Omental fat pad (tissue), 4 donors: ENCODE results near the gene DMRT1. TPM values are rescaled to one million over a fixed set of nuclear protein-coding genes. Genes with fewer than 3 reads are reported as not detected.

Experiments
- ATAC-seq: fragments of 150-250 bp; one replicate; pipeline ENCODE4 v1.9.1; 2016; ENCODE audit warnings: mild to moderate bottlenecking, moderate library complexity; ENCODE audit not compliant: low FRiP score
- DNase-seq: peaks from one replicate; pipeline ENCODE4 v3.0.0-alpha.2; 2019; ENCODE audit warnings: low spot score
- small RNA-seq: library from RNA; depleted of rRNA; stranded (forward); fragments of <200 nt; gene quantifications from one replicate; pipeline ENCODE3, GENCODE V24; 2016
- total RNA-seq, 4 donors: library from RNA; depleted of rRNA; stranded (reverse); fragments of >200 nt; gene quantifications; one replicate each; pipeline ENCODE4 v1.1.0, GENCODE V29; 2016
- TF ChIP-seq, protein P1 (sequence below), 3 donors: fragments of 450-650 bp; IDR thresholded peaks; one replicate each; pipeline ENCODE4 v1.5.1; 2016 to 2017; ENCODE audit warnings: antibody characterized with exemption in 3 of 3, mild to moderate bottlenecking in 3 of 3, moderate library complexity in 2 of 3

The DMRT1 gene
- total RNA-seq, 4 donors from 2014 or later = not detected

GRCh38 chr9:1008216-1008615 is 166.7 kb downstream of the DMRT1 start:
- ATAC-seq (no peak), DNase-seq (no peak)
- TF ChIP-seq, protein P1, sequence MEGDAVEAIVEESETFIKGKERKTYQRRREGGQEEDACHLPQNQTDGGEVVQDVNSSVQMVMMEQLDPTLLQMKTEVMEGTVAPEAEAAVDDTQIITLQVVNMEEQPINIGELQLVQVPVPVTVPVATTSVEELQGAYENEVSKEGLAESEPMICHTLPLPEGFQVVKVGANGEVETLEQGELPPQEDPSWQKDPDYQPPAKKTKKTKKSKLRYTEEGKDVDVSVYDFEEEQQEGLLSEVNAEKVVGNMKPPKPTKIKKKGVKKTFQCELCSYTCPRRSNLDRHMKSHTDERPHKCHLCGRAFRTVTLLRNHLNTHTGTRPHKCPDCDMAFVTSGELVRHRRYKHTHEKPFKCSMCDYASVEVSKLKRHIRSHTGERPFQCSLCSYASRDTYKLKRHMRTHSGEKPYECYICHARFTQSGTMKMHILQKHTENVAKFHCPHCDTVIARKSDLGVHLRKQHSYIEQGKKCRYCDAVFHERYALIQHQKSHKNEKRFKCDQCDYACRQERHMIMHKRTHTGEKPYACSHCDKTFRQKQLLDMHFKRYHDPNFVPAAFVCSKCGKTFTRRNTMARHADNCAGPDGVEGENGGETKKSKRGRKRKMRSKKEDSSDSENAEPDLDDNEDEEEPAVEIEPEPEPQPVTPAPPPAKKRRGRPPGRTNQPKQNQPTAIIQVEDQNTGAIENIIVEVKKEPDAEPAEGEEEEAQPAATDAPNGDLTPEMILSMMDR (IDR thresholded peaks at IDR 0.05) = no peak

GRCh38 chr9:1009101-1009707 is 167.7 kb downstream of the DMRT1 start:
- peak; percentile 57 for DNase-seq
- peak; percentile 88 for ATAC-seq
- TF ChIP-seq, protein P1 (IDR thresholded peaks at IDR 0.05) = peak in 2 of 3 donors; percentile 36 to 51

- TF ChIP-seq, protein P1 (IDR thresholded peaks at IDR 0.05) = no peak
- no peak for ATAC-seq
- no peak for DNase-seq
These were observed 171.5 kb downstream of the DMRT1 start for GRCh38 chr9:1013021-1013420.

- ATAC-seq (no peak), DNase-seq (no peak)
- TF ChIP-seq, protein P1 (IDR thresholded peaks at IDR 0.05) = no peak
These were observed 172.7 kb downstream of the DMRT1 start for GRCh38 chr9:1014225-1014624.

- TF ChIP-seq, protein P1 (IDR thresholded peaks at IDR 0.05) = no peak
- no peak for DNase-seq
- no peak for ATAC-seq
These were observed 173.1 kb downstream of the DMRT1 start for GRCh38 chr9:1014640-1015039.

- TF ChIP-seq, protein P1 (IDR thresholded peaks at IDR 0.05) = no peak
- ATAC-seq (no peak), DNase-seq (no peak)
These were observed 176.6 kb downstream of the DMRT1 start for GRCh38 chr9:1018121-1018520.

Small RNA genes lying within 50 kb of the gene (small RNA-seq; reads per million reads assigned to genes)
- gene RNU6-1073P = not detected

Other genes with a start within 250 kb of the DMRT1 start
- gene DMRT3, start 135.0 kb downstream of the DMRT1 start, total RNA-seq = under 1 TPM in 1 of 4 donors, not detected in 3; 0.47 TPM
- gene DMRT2, start 208.7 kb downstream of the DMRT1 start, total RNA-seq = 1 to 10 TPM; 1.1 to 4.9 (median 2.4) TPM